Stimulated activated naive CD8-positive, alpha-beta T cell treated with anti-CD3 and anti-CD28 coated beads, Interleukin-15, Interleukin-2, amounts not matched to agents 100 ng/mL and 50 ng/mL, for 24 hours (primary cell): ENCODE measurements around the gene DECR2.

Source experiments
- H3K27ac Mint-ChIP-seq: one replicate; pipeline ENCODE4 v1.8.0; 2021; ENCODE audit warnings: mild to moderate bottlenecking, mixed read lengths
- H3K27me3 Mint-ChIP-seq: one replicate; pipeline ENCODE4 v1.8.0; 2021; ENCODE audit warnings: mixed read lengths
- H3K36me3 Mint-ChIP-seq: one replicate; pipeline ENCODE4 v1.8.0; 2021; ENCODE audit warnings: low read depth, mixed read lengths
- H3K4me1 Mint-ChIP-seq: one replicate; pipeline ENCODE4 v1.8.0; 2021; ENCODE audit warnings: low read depth, mixed read lengths
- H3K4me3 Mint-ChIP-seq: one replicate; pipeline ENCODE4 v1.8.0; 2021; ENCODE audit warnings: mild to moderate bottlenecking, mixed read lengths
- H3K9me3 Mint-ChIP-seq: one replicate; pipeline ENCODE4 v1.8.0; 2021; ENCODE audit warnings: mixed read lengths

The DECR2 gene

GRCh38 chr16:457732-458400 is 56.2 kb downstream of the DECR2 start:
- Mint-ChIP-seq H3K27me3 (no peaks in the 10 kb centered on the region), H3K36me3 (peaks cover 7% of the 10 kb centered on the region), H3K4me3 (no peak overlapping the region), H3K9me3 (no peaks in the 10 kb centered on the region), H3K4me1 (no peaks in the 10 kb centered on the region), H3K27ac (no peak overlapping the region)

- H3K4me3 Mint-ChIP-seq = no peak overlapping the region
- peaks cover 7% of the 10 kb centered on the region for H3K36me3 Mint-ChIP-seq
Measured at GRCh38 chr16:459761-460160, 58.1 kb downstream of the DECR2 start.

GRCh38 chr16:460787-461186 is 59.1 kb downstream of the DECR2 start:
- Mint-ChIP-seq H3K4me3 (no peak overlapping the region), H3K27ac (no peak overlapping the region), H3K27me3 (no peaks in the 10 kb centered on the region), H3K36me3 (peaks cover 7% of the 10 kb centered on the region), H3K9me3 (no peaks in the 10 kb centered on the region), H3K4me1 (no peaks in the 10 kb centered on the region)

More at GRCh38 chr16:459761-460160, 58.1 kb downstream of the DECR2 start:
- Mint-ChIP-seq H3K27me3 (no peaks in the 10 kb centered on the region), H3K9me3 (no peaks in the 10 kb centered on the region), H3K27ac (no peak overlapping the region), H3K4me1 (no peaks in the 10 kb centered on the region)
